Endothelial cell of umbilical vein (primary cell): ENCODE measurements around the gene GPR17. TPM values are rescaled to one million over a fixed set of nuclear protein-coding genes. Genes with fewer than 3 reads are reported as not detected.

Experiments
- BruUV-seq: library from RNA; stranded (reverse); fragments of 400-500 nt; replicated peaks from 2 replicates; lab custom pipeline; 2021; lab: Mats Ljungman, UMichigan
- CTCF ChIA-PET: fragments of 300-600, 350-600 bp; sonication (Branson Sonifier 250); formaldehyde crosslinking; loops from one replicate; lab custom pipeline; 2021; ENCODE audit warnings: antibody characterized with exemption, inconsistent platforms; lab: Charles Lee
- POLR2A ChIA-PET: fragments of 300-600, 350-600 bp; sonication (Branson Sonifier 250); formaldehyde crosslinking; loops from one replicate; lab custom pipeline; 2021; ENCODE audit warnings: antibody characterized with exemption, inconsistent platforms; lab: Charles Lee
- DNase-seq: peaks from one replicate; pipeline ENCODE4 v3.0.0-alpha.2; 2011; ENCODE audit warnings: low read depth, low spot score
- FAIRE-seq: peaks from 2 replicates; lab custom pipeline; 2011; peaks lifted over from hg19 to GRCh38; lab: Jason Lieb, UNC
- H2AFZ ChIP-seq: 2 replicates; pipeline ENCODE4 v1.6.0; 2012; ENCODE audit warnings: low read depth, low read length, control low read depth, inconsistent platforms
- H3K27ac ChIP-seq: 2 replicates; pipeline ENCODE4 v1.5.1; 2011; ENCODE audit warnings: low read depth, mild to moderate bottlenecking, control low read depth, low read length, moderate library complexity; ENCODE audit not compliant: insufficient read depth
- H3K27me3 ChIP-seq, 2 experiments: 2 replicates each; pipeline versions ENCODE4 v1.6.0 to v1.6.1; 2011; ENCODE audit warnings: low read length in 2 of 2, mixed read lengths in 1 of 2; ENCODE audit not compliant: control insufficient read depth in 2 of 2, insufficient read depth in 2 of 2
- H3K36me3 ChIP-seq, 2 experiments: 2 replicates in 1 of 2; 3 replicates in 1 of 2; pipeline ENCODE4 v1.5.1; 2011; ENCODE audit warnings: low read length in 2 of 2, mild to moderate bottlenecking in 1 of 2, moderate library complexity in 1 of 2; ENCODE audit not compliant: control insufficient read depth in 2 of 2, insufficient read depth in 2 of 2; ENCODE audit errors: extremely low read depth in 1 of 2
- H3K4me1 ChIP-seq: 3 replicates; pipeline ENCODE4 v1.5.1; 2011; ENCODE audit warnings: mild to moderate bottlenecking, low read length; ENCODE audit not compliant: control insufficient read depth, insufficient read depth; ENCODE audit errors: extremely low read depth
- H3K4me2 ChIP-seq: 2 replicates; pipeline ENCODE4 v1.6.1; 2011; ENCODE audit warnings: low read length, control low read depth, mixed read lengths; ENCODE audit not compliant: insufficient read depth
- H3K4me3 ChIP-seq, 3 experiments: fragments of 200-600 bp in 1 of 3; sonication (generic), shearing (Covaris generic) in 1 of 3; replicated peaks in 1 of 3; 2 replicates each; pipeline ENCODE4 v1.5.1; 2011 to 2016; ENCODE audit warnings: control low read depth in 3 of 3, low read length in 3 of 3, mild to moderate bottlenecking in 2 of 3, inconsistent platforms in 1 of 3, low read depth in 1 of 3, moderate library complexity in 1 of 3; ENCODE audit not compliant: insufficient read depth in 1 of 3
- H3K79me2 ChIP-seq: 2 replicates; pipeline ENCODE4 v1.6.0; 2012; ENCODE audit warnings: low read length, inconsistent platforms; ENCODE audit not compliant: control insufficient read depth, insufficient read depth
- H3K9ac ChIP-seq: replicated peaks from 2 replicates; pipeline ENCODE3; 2011; ENCODE audit warnings: low read length, control low read depth; ENCODE audit not compliant: insufficient read depth; ENCODE audit errors: extremely low read depth
- H3K9me1 ChIP-seq: replicated peaks from 3 replicates; pipeline ENCODE4 v1.6.0; 2011; ENCODE audit warnings: mild to moderate bottlenecking, low read length; ENCODE audit not compliant: control insufficient read depth, insufficient read depth; ENCODE audit errors: extremely low read depth
- H3K9me3 ChIP-seq: replicated peaks from 2 replicates; pipeline ENCODE4 v1.5.1; 2012; ENCODE audit warnings: low read length, inconsistent platforms; ENCODE audit not compliant: control insufficient read depth, insufficient read depth
- H4K20me1 ChIP-seq: replicated peaks from 2 replicates; pipeline ENCODE3; 2011; ENCODE audit warnings: mild to moderate bottlenecking, low read length; ENCODE audit not compliant: control insufficient read depth, insufficient read depth; ENCODE audit errors: extremely low read depth
- CTCF ChIP-seq, 2 donors: IDR thresholded peaks; 1 replicate in 1 of 2; 2 replicates in 1 of 2; pipeline ENCODE4 v1.5.1; 2011; ENCODE audit warnings: low read length in 2 of 2, mild to moderate bottlenecking in 2 of 2, moderate library complexity in 2 of 2, control low read depth in 1 of 2, inconsistent platforms in 1 of 2, low read depth in 1 of 2; ENCODE audit not compliant: insufficient read depth in 1 of 2; ENCODE audit errors: extremely low read depth in 1 of 2
- EZH2 ChIP-seq: IDR thresholded peaks from 2 replicates; pipeline ENCODE4 v1.6.1; 2012; ENCODE audit warnings: borderline replicate concordance, low read depth, mild to moderate bottlenecking, moderate library complexity, low read length, inconsistent platforms; ENCODE audit not compliant: severe bottlenecking
- FOS ChIP-seq: IDR thresholded peaks from 2 replicates; pipeline ENCODE4 v1.6.1; 2011; ENCODE audit warnings: mild to moderate bottlenecking, low read length, moderate library complexity, borderline replicate concordance; ENCODE audit not compliant: insufficient read depth
- GATA2 ChIP-seq: IDR thresholded peaks from 2 replicates; pipeline ENCODE4 v1.7.0; 2011; ENCODE audit warnings: low read depth, mild to moderate bottlenecking, moderate library complexity, mixed read lengths, low read length; ENCODE audit not compliant: insufficient read length, insufficient read depth
- JUN ChIP-seq: IDR thresholded peaks from 2 replicates; pipeline ENCODE4 v1.6.1; 2011; ENCODE audit warnings: borderline replicate concordance, low read depth; ENCODE audit not compliant: insufficient read length, insufficient read depth
- MAX ChIP-seq: IDR thresholded peaks from 2 replicates; pipeline ENCODE4 v1.6.1; 2011; ENCODE audit not compliant: insufficient read depth, insufficient read length
- MYC ChIP-seq: IDR thresholded peaks from one replicate; pipeline ENCODE4 v1.6.1; 2011; ENCODE audit warnings: mild to moderate bottlenecking, low read depth, low read length
- POLR2A ChIP-seq: IDR thresholded peaks from 2 replicates; pipeline ENCODE4 v1.6.1; 2012; ENCODE audit warnings: low read depth, mild to moderate bottlenecking, control low read depth, low read length
- POLR2AphosphoS5 ChIP-seq: IDR thresholded peaks from 2 replicates; pipeline ENCODE4 v1.6.1; 2012; ENCODE audit warnings: low read depth, mild to moderate bottlenecking, control low read depth, low read length, moderate library complexity; ENCODE audit not compliant: insufficient read depth
- dilution Hi-C: fragments of 300-500 bp; cut with MboI; formaldehyde crosslinking; loops from one replicate; pipeline ENCODE4 v1.15.0; 2019; ENCODE audit warnings: low sequenced_read_pairs; ENCODE audit not compliant: extremely low pct_ligation_motif_present
- intact Hi-C: fragments of 100-400 bp; cut with micrococcal nuclease; formaldehyde crosslinking; loops from one replicate; pipeline ENCODE4 v1.10.0; 2022
- polyA plus RNA-seq, 4 experiments: library from polyadenylated mRNA; depleted of rRNA in 3 of 4; stranded (reverse) in 3 of 4; unstranded in 1 of 4; fragments of >200 nt; gene quantifications; 2 replicates each; pipeline versions ENCODE4 v1.2.1 to v1.2.3, GENCODE V29; 2011 to 2012; ENCODE audit warnings: missing spikeins in 1 of 4
- total RNA-seq: library from RNA; stranded (reverse); gene quantifications from 2 replicates; pipeline ENCODE4 v1.2.3, GENCODE V29; 2021

The GPR17 gene
- total and polyA plus RNA-seq, 2 donors (not counting 3 experiments of a cell fraction or from before 2014, with no cell fraction given), result 0.10 TPM; not detected in 1

GRCh38 chr2:127657232-127657595 is 11.3 kb downstream of the GPR17 start:
- POLR2A ChIA-PET, result no interaction called here
- no TSS peak for BruUV-seq
- intact Hi-C loops, result no loop called here

More at GRCh38 chr2:127657232-127657595, 11.3 kb downstream of the GPR17 start:
- no peak for DNase-seq
- H3K4me2 ChIP-seq, result no peak overlapping the region
- no peak overlapping the region for H3K4me3 ChIP-seq
- TF ChIP-seq CTCF (IDR thresholded peaks at IDR 0.05; ENCODE audit: extremely low read depth in 1 of 2, insufficient read depth in 1 of 2, low read depth in 1 of 2, low read length in 2 of 2) (no peak), POLR2AphosphoS5 (no peak), MYC (no peak), GATA2 (no peak), POLR2A (no peak), JUN (no peak), MAX (no peak), FOS (no peak), EZH2 (no peak)
- peaks cover 0 to 9% of the 10 kb centered on the region in 2 experiments for H3K36me3 ChIP-seq
- no peaks in the 10 kb centered on the region for H4K20me1 ChIP-seq
- H3K4me1 ChIP-seq, result peaks cover 33% of the 10 kb centered on the region
- H3K9me1 ChIP-seq, result no peaks in the 10 kb centered on the region
- no peak for FAIRE-seq
- H3K27me3 ChIP-seq, result no peaks in the 10 kb centered on the region
- CTCF ChIA-PET, result interaction anchor here (12.1 kb wide), 1 partner anchor 65 kb away, joined by 424 read pairs; no protein-coding TSS in a partner anchor
- dilution Hi-C loops, result no loop called here
- H3K9me3 ChIP-seq, result no peaks in the 10 kb centered on the region
- H2AFZ ChIP-seq, result no peak overlapping the region
- H3K9ac ChIP-seq, result no peak overlapping the region
- no peak overlapping the region for H3K27ac ChIP-seq
- no peaks in the 10 kb centered on the region for H3K79me2 ChIP-seq
